Testis (tissue), 3 donors: Measurements from ENCODE around the gene NOX3. TPM values are rescaled to one million over a fixed set of nuclear protein-coding genes. Genes with fewer than 3 reads are reported as not detected.

Experiments used
- DNase-seq: peaks from one replicate; pipeline ENCODE4 v3.0.0-alpha.2; 2019
- H3K27ac ChIP-seq, 2 donors: fragments of 200-600 bp; sonication (generic); one replicate each; pipeline ENCODE4 v1.5.1; 2019
- H3K27me3 ChIP-seq: fragments of 200-600 bp; sonication (generic); one replicate; pipeline ENCODE4 v1.5.1; 2019
- H3K36me3 ChIP-seq: fragments of 200-600 bp; sonication (generic); one replicate; pipeline ENCODE4 v1.5.1; 2017; ENCODE audit warnings: low read depth; ENCODE audit errors: missing control alignments
- H3K4me1 ChIP-seq: fragments of 200-600 bp; sonication (generic); one replicate; pipeline ENCODE4 v1.5.1; 2019
- H3K4me3 ChIP-seq, 2 donors: fragments of 200-600 bp; sonication (generic); one replicate each; pipeline ENCODE4 v1.5.1; 2017 to 2019
- H3K9me3 ChIP-seq: fragments of 200-600 bp; sonication (generic); one replicate; pipeline ENCODE4 v1.5.1; 2017
- POLR2A ChIP-seq: fragments of 450-650 bp; IDR thresholded peaks from one replicate; pipeline ENCODE4 v1.6.1; 2017; ENCODE audit warnings: antibody characterized with exemption, mild to moderate bottlenecking, moderate library complexity
- WGBS, 2 donors: methylation state at CpG; one replicate each; pipeline ENCODE4 v1.1.5; 2018; 5-methylcytosine and 5-hydroxymethylcytosine counted together
- intact Hi-C: fragments of 100-400 bp; cut with DNase I; formaldehyde crosslinking; loops from one replicate; pipeline ENCODE4 v1.15.1; 2023; ENCODE audit warnings: low total_unique reads
- polyA plus RNA-seq: library from polyadenylated mRNA; stranded (reverse); fragments of 350-450 nt; fragmentation: Illumina TruSeq; extraction: RNeasy Lipid Tissue Mini Kit (QIAGEN cat#74804); gene quantifications from one replicate; pipeline ENCODE4 v1.2.3, GENCODE V29; 2014; ENCODE audit warnings: low read depth, low replicate concordance; ENCODE audit not compliant: insufficient read depth
- total RNA-seq, 2 donors: library from RNA; depleted of rRNA; stranded (reverse); fragments of >200 nt; gene quantifications; one replicate each; pipeline ENCODE4 v1.2.3, GENCODE V29; 2016
- TF ChIP-seq, protein P1 (sequence below), 3 experiments: fragments of 450-650 bp in 2 of 3; fragments of 200-600 bp in 1 of 3; sonication (generic) in 1 of 3; IDR thresholded peaks; one replicate each; pipeline ENCODE4 v1.5.1; 2016 to 2019; ENCODE audit warnings: antibody characterized with exemption in 3 of 3, mild to moderate bottlenecking in 2 of 3, moderate library complexity in 1 of 3

The NOX3 gene
- total and polyA plus RNA-seq, 3 donors from 2014 or later = not detected

GRCh38 chr6:155351273-155352129 is 104.1 kb downstream of the NOX3 start:
- Histone ChIP-seq H3K36me3 (no peaks in the 10 kb centered on the region), H3K4me1 (no peaks in the 10 kb centered on the region), H3K27ac (no peak overlapping the region), H3K4me3 (no peak overlapping the region), H3K9me3 (no peaks in the 10 kb centered on the region), H3K27me3 (no peaks in the 10 kb centered on the region)
- TF ChIP-seq, protein P1, sequence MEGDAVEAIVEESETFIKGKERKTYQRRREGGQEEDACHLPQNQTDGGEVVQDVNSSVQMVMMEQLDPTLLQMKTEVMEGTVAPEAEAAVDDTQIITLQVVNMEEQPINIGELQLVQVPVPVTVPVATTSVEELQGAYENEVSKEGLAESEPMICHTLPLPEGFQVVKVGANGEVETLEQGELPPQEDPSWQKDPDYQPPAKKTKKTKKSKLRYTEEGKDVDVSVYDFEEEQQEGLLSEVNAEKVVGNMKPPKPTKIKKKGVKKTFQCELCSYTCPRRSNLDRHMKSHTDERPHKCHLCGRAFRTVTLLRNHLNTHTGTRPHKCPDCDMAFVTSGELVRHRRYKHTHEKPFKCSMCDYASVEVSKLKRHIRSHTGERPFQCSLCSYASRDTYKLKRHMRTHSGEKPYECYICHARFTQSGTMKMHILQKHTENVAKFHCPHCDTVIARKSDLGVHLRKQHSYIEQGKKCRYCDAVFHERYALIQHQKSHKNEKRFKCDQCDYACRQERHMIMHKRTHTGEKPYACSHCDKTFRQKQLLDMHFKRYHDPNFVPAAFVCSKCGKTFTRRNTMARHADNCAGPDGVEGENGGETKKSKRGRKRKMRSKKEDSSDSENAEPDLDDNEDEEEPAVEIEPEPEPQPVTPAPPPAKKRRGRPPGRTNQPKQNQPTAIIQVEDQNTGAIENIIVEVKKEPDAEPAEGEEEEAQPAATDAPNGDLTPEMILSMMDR (IDR thresholded peaks at IDR 0.05) = no peak
- TF ChIP-seq POLR2A = no peak
- intact Hi-C loops = no loop called here
- 92 to 95% methylated on average over 5 of the region's 5 CpGs for WGBS, 2 donors
- DNase-seq = no peak

GRCh38 chr6:155349956-155350355 is 105.7 kb downstream of the NOX3 start:
- intact Hi-C loops = no loop called here
- Histone ChIP-seq H3K4me3 (no peak overlapping the region), H3K4me1 (no peaks in the 10 kb centered on the region), H3K27ac (no peak overlapping the region), H3K9me3 (no peaks in the 10 kb centered on the region), H3K36me3 (no peaks in the 10 kb centered on the region), H3K27me3 (no peaks in the 10 kb centered on the region)
- 83 to 97% methylated on average over 5 of the region's 6 CpGs for WGBS, 2 donors
- DNase-seq = no peak
- TF ChIP-seq, protein P1 (IDR thresholded peaks at IDR 0.05) = no peak
- TF ChIP-seq POLR2A = no peak

DNA sequence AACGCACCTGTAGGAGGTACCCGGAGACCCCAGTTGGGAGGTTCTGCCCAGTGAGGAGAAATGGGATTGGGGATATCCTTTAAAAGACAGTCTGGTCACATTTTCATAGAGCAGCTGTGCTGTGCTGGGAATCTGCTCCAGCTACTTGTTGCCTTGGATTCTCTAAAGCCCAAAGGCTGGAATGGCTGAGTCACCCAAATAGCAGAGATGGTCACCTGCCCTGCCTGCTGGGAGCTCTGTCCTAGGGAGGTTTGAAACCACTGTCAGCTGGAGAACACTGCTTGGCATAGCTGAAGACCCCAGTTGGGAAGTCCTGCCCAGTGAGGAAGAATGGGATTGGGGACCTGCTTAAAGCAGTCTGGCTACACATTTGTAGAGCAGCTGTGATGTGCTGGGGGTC is 106.5 kb downstream of the NOX3 start:
- Histone ChIP-seq H3K4me3 (no peak overlapping the region), H3K27ac (no peak overlapping the region), H3K9me3 (no peaks in the 10 kb centered on the region), H3K4me1 (no peaks in the 10 kb centered on the region), H3K36me3 (no peaks in the 10 kb centered on the region), H3K27me3 (no peaks in the 10 kb centered on the region)
- WGBS, 2 donors = 89 to 100% methylated on average over 2 of the region's 2 CpGs
- no peak for DNase-seq
- intact Hi-C loops = no loop called here
- no peak for TF ChIP-seq POLR2A
- TF ChIP-seq, protein P1 (IDR thresholded peaks at IDR 0.05) = no peak

DNA sequence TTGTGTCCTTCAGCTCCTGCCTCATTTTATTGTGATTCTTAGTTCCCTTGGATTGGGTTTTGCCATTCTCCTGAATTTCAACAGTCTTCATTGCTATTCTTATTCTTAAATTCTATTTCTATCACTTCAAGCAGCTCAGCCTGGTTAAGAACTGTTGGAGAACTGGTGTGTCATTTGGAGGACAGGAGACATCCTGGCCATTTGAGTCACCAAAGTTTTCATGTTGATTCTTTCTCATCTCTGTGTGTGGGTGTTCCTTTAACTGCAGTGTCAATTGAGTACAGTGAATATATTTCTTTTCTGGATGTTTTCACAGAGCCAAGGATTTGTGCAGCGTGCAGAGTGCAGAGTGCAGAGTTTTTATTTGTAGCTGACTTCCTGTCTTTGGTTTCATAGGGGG is 107.8 kb downstream of the NOX3 start:
- intact Hi-C loops = no loop called here
- Histone ChIP-seq H3K9me3 (no peaks in the 10 kb centered on the region), H3K36me3 (no peaks in the 10 kb centered on the region), H3K4me3 (no peak overlapping the region), H3K4me1 (no peaks in the 10 kb centered on the region), H3K27me3 (no peaks in the 10 kb centered on the region), H3K27ac (no peak overlapping the region)
- TF ChIP-seq, protein P1 (IDR thresholded peaks at IDR 0.05) = no peak
- TF ChIP-seq POLR2A = no peak
- WGBS, 2 donors = 87 to 92% methylated on average over 1 of the region's 1 CpG
- DNase-seq = no peak

GRCh38 chr6:155346957-155347356 is 108.7 kb downstream of the NOX3 start:
- TF ChIP-seq POLR2A = no peak
- TF ChIP-seq, protein P1 (IDR thresholded peaks at IDR 0.05) = no peak
- H3K9me3 ChIP-seq = no peaks in the 10 kb centered on the region
- H3K27ac ChIP-seq = no peak overlapping the region
- H3K36me3 ChIP-seq = no peaks in the 10 kb centered on the region
- H3K27me3 ChIP-seq = no peaks in the 10 kb centered on the region
- H3K4me3 ChIP-seq = no peak overlapping the region
- no peak for DNase-seq
- H3K4me1 ChIP-seq = no peaks in the 10 kb centered on the region
- intact Hi-C loops = no loop called here
